NT2/D1 (cell line): Measurements from ENCODE around the gene OR2S2.

Experiments used
- DNase-seq: peaks from one replicate; pipeline ENCODE4 v3.0.0-alpha.2; 2011; ENCODE audit warnings: low read depth, low spot score
- H3K27me3 ChIP-seq: 2 replicates; pipeline ENCODE4 v1.6.0; 2011; ENCODE audit warnings: mild to moderate bottlenecking; ENCODE audit not compliant: insufficient read length, insufficient read depth
- H3K36me3 ChIP-seq: 2 replicates; pipeline ENCODE4 v1.6.1; 2011; ENCODE audit warnings: mild to moderate bottlenecking, low read length, mixed read lengths; ENCODE audit not compliant: insufficient read depth, insufficient read length
- H3K4me1 ChIP-seq: 2 replicates; pipeline ENCODE4 v1.5.1; 2011; ENCODE audit not compliant: insufficient read depth, insufficient read length
- H3K4me3 ChIP-seq: 2 replicates; pipeline ENCODE4 v1.5.1; 2011; ENCODE audit warnings: low read depth; ENCODE audit not compliant: insufficient read length
- H3K9ac ChIP-seq: 2 replicates; pipeline ENCODE4 v1.6.0; 2011; ENCODE audit warnings: low read depth; ENCODE audit not compliant: insufficient read length
- H3K9me3 ChIP-seq: 2 replicates; pipeline ENCODE4 v1.5.1; 2011; ENCODE audit warnings: mild to moderate bottlenecking, low read length; ENCODE audit not compliant: insufficient read depth
- SUZ12 ChIP-seq: IDR thresholded peaks from 2 replicates; pipeline ENCODE4 v1.6.1; 2011; ENCODE audit not compliant: insufficient read length, insufficient read depth; ENCODE audit errors: extremely low read depth
- YY1 ChIP-seq: IDR thresholded peaks from 2 replicates; pipeline ENCODE4 v1.6.1; 2011; ENCODE audit not compliant: insufficient read length, insufficient read depth
- ZNF274 ChIP-seq: IDR thresholded peaks from 2 replicates; pipeline ENCODE4 v1.6.1; 2011; ENCODE audit warnings: mild to moderate bottlenecking, low read depth, low read length

Gene OR2S2

GRCh38 chr9:35978792-35979191 lies 20.8 kb upstream of the OR2S2 start:
- no peak overlapping the region for H3K4me3 ChIP-seq
- no peaks in the 10 kb centered on the region for H3K36me3 ChIP-seq
- no peaks in the 10 kb centered on the region for H3K27me3 ChIP-seq
- TF ChIP-seq YY1 = no peak
- no peak for TF ChIP-seq SUZ12
- TF ChIP-seq ZNF274 = no peak
- H3K9ac ChIP-seq = no peak overlapping the region
- no peaks in the 10 kb centered on the region for H3K4me1 ChIP-seq
- no peak for DNase-seq
- peaks cover 23% of the 10 kb centered on the region for H3K9me3 ChIP-seq

GRCh38 chr9:35976726-35977125 lies 18.8 kb upstream of the OR2S2 start:
- no peak for DNase-seq
- Histone ChIP-seq H3K36me3 (no peaks in the 10 kb centered on the region), H3K27me3 (no peaks in the 10 kb centered on the region), H3K9me3 (peaks cover 24% of the 10 kb centered on the region), H3K9ac (no peak overlapping the region), H3K4me1 (no peaks in the 10 kb centered on the region), H3K4me3 (no peak overlapping the region)
- TF ChIP-seq SUZ12 = no peak
- no peak for TF ChIP-seq YY1
- no peak for TF ChIP-seq ZNF274

GRCh38 chr9:35974800-35975199 lies 16.8 kb upstream of the OR2S2 start:
- TF ChIP-seq SUZ12 = no peak
- TF ChIP-seq ZNF274 = no peak
- TF ChIP-seq YY1 = no peak
- H3K27me3 ChIP-seq = no peaks in the 10 kb centered on the region
- DNase-seq = no peak

GRCh38 chr9:35972093-35972492 lies 14.1 kb upstream of the OR2S2 start:
- DNase-seq = no peak
- TF ChIP-seq SUZ12 (no peak), YY1 (no peak), ZNF274 (no peak)
- no peaks in the 10 kb centered on the region for H3K4me1 ChIP-seq
- H3K9ac ChIP-seq = no peak overlapping the region
- peaks cover 24% of the 10 kb centered on the region for H3K9me3 ChIP-seq
- no peaks in the 10 kb centered on the region for H3K27me3 ChIP-seq
- H3K4me3 ChIP-seq = no peak overlapping the region
- no peaks in the 10 kb centered on the region for H3K36me3 ChIP-seq

More at GRCh38 chr9:35974800-35975199, 16.8 kb upstream of the OR2S2 start:
- H3K36me3 ChIP-seq = no peaks in the 10 kb centered on the region
- no peak overlapping the region for H3K9ac ChIP-seq
- H3K4me1 ChIP-seq = no peaks in the 10 kb centered on the region
- H3K4me3 ChIP-seq = no peak overlapping the region
- peaks cover 24% of the 10 kb centered on the region for H3K9me3 ChIP-seq

- Histone ChIP-seq H3K4me1 (no peaks in the 10 kb centered on the region), H3K4me3 (no peak overlapping the region), H3K9me3 (no peaks in the 10 kb centered on the region), H3K36me3 (no peaks in the 10 kb centered on the region), H3K9ac (no peak overlapping the region), H3K27me3 (no peaks in the 10 kb centered on the region)
- no peak for TF ChIP-seq SUZ12
- no peak for DNase-seq
Measured at GRCh38 chr9:35967042-35967441, 9.1 kb upstream of the OR2S2 start.

- H3K4me3 ChIP-seq = no peak overlapping the region
- TF ChIP-seq ZNF274 (no peak), SUZ12 (no peak), YY1 (no peak)
- H3K9ac ChIP-seq = no peak overlapping the region
- no peaks in the 10 kb centered on the region for H3K27me3 ChIP-seq
- no peaks in the 10 kb centered on the region for H3K4me1 ChIP-seq
- H3K36me3 ChIP-seq = no peaks in the 10 kb centered on the region
- DNase-seq = no peak
- H3K9me3 ChIP-seq = no peaks in the 10 kb centered on the region
Measured at GRCh38 chr9:35966433-35966832, 8.5 kb upstream of the OR2S2 start.

GRCh38 chr9:35965011-35965410 lies 7.1 kb upstream of the OR2S2 start:
- Histone ChIP-seq H3K9me3 (no peaks in the 10 kb centered on the region), H3K27me3 (no peaks in the 10 kb centered on the region), H3K4me1 (no peaks in the 10 kb centered on the region), H3K36me3 (no peaks in the 10 kb centered on the region), H3K4me3 (no peak overlapping the region), H3K9ac (no peak overlapping the region)
- TF ChIP-seq SUZ12 (no peak), ZNF274 (no peak), YY1 (no peak)
- no peak for DNase-seq

GRCh38 chr9:35962126-35962906 lies 4.4 kb upstream of the OR2S2 start:
- H3K4me1 ChIP-seq = no peaks in the 10 kb centered on the region
- H3K36me3 ChIP-seq = no peaks in the 10 kb centered on the region
- H3K27me3 ChIP-seq = peaks cover 4% of the 10 kb centered on the region
- H3K9ac ChIP-seq = peak overlapping the region; percentile 1
- no peaks in the 10 kb centered on the region for H3K9me3 ChIP-seq
- TF ChIP-seq YY1 (no peak), ZNF274 (no peak), SUZ12 (no peak)
- DNase-seq = no peak
- H3K4me3 ChIP-seq = no peak overlapping the region
